Colon (tissue), 2 donors: ENCODE results near the gene C1QL4.

ENCODE experiments used
- FAIRE-seq: peaks from 2 replicates; lab custom pipeline; 2012; peaks lifted over from hg19 to GRCh38; lab: Jason Lieb, UNC
- donor health status: control.
- donor health status: control.

C1QL4 gene

DNA sequence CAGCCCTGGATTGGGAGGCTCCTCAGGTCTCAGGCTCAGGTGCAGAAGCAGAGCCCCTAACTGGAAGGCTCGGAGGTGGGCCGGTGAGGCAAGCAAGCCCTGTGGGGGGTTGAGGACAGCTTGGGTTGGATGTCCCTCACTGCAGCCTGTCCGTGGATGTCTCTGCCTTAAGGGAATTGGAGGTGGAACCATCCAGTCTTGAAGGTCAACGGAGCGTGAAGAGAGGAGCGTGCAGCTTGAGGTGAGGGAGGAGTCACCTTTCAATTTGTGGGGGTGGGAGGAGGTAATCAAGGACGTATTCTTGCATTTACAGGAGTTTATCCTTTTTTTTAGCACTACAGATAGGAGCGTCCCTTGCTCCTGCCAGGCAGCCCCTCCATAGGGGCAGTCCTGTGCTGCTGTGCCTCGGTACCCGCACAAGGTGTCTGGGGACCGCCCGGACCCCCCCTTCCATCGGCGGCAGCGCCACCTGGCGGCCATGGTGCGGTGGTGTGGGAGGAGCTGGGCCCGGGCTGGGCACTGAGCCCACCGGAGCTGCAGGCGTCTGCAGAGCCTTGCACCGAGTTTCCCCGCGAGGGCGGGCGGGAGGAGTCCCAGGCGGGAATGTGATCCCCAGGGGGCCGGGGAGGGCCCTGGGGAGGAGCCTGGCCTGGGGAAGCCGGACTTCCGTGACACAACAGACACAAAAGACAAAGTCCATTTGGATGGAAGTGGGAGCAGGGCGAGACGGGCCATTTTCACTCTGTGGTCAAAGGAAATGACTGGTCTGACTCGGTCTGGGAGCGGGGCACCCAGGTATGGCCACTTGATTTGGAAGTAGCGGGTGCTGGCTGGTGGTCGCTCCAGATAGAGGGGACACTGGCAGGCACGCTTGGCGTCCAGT is 10.6 kb upstream of the C1QL4 start:
- FAIRE-seq: no peak

DNA sequence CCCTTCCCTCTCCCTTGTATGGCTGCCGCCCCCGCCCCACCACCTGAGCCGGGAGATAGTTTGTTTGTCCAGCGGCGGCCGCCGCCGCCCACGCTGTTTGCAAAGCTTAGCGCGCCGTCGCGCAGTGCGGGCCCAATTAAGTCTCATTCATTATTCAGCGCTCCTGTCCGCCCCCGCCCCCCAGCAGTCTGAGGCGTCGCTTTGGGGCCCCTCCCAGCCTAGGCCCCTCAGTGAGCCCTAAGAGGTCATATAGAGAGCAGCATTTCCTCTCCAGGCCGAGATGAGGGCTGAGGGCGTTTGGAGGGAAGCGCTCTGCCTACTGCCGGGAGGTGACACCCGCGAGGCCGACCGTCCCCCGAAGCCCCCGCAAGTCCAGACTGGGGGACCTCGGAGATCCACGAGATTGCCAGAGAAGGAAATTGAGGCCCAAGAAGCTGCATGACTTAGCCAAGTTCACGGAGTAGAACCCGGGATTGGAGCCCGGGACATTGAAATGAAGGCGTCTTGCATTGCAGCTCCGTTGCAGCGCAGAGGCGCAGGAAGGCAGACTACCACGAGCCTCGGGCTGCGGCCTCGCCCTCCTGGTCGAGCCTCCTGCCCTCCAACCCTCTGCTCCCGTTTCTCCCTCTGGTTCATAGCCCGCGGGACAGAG is 9.8 kb upstream of the C1QL4 start, which contains the start of gene DNAJC22:
Gene DNAJC22 (plus strand): TSS at position 230 of the 652 bp plus-strand sequence. CDS start 1,985 bp downstream, outside the sequence.
- FAIRE-seq: no peak

DNA sequence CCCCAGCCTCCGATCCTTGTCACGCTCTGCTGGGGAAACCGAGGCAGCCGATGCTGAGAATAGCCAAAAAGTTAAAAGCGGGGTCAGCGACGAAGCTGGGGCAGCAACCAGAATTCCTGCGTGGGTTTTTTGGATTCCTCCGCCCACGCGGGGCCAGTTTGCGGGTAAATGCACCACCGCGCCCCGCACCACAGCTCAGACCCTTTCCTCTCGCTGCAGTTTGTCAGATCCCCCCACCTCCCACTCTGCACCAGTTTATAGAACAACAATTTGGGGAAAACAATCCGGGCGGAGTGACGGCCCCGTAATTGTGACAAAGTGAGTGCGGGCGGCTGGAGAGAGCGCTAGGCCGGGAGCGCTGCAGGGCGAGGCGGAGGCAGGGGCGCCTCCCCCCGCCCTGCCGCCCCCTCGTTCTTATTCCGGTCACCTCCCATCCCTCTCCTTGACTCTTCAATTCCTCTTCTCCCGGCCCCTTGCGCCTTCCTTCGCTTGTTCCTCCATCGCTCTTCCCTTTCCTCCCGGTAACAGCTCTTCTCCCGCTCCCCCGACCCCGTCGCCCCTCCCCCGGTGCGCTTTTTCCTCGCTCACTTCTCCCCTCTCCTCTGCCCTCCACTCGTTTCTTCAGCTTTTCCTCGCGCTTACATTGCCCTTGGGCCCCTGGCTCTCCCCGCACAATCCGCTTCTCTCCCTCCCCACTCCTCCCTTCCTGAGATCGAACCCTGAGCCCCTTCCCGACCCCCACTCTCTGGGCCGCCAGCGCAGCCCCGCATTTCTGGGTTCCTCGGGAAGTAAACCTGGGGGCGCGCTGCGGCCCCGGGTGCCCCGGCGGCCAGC is 9.1 kb upstream of the C1QL4 start:
- FAIRE-seq: no peak

DNA sequence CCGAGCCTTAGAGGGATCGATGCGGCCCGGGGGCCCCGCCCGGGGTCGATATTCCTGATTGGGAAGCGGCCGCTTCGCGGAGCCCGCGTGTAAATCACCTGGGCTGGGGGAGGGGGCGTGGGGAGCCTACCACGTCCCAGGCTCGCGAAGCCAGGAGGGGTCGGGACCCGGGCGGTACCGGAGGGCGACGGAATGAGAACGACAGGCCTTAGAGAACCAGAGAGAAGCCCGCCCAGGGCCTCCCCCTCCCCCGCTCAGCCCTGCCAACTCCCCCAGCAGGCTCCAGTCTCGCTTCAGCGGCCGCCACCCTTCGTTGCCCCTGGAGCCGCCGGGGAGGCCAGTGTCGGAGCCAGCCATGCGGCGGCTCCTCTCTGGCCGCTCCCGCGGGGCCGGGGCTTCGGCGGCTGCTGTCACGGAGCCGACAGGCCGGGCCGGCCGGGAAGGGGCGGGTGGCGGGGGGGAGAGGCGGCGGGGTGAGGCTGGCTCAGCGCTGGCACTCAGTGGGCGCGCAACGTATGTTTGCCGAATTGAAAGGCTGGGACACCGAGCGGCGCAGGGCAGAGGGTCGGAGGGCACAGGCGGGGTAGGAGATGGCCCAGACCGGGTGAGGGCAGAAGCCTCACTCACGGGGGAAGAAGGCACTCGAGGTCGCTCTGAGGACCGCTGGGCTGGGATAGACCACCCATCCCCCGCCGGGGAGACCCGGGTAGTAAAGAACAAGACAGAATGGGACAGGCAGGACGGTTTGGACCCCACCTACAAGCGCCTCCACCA is 8.2 kb upstream of the C1QL4 start:
- no peak for FAIRE-seq

DNA sequence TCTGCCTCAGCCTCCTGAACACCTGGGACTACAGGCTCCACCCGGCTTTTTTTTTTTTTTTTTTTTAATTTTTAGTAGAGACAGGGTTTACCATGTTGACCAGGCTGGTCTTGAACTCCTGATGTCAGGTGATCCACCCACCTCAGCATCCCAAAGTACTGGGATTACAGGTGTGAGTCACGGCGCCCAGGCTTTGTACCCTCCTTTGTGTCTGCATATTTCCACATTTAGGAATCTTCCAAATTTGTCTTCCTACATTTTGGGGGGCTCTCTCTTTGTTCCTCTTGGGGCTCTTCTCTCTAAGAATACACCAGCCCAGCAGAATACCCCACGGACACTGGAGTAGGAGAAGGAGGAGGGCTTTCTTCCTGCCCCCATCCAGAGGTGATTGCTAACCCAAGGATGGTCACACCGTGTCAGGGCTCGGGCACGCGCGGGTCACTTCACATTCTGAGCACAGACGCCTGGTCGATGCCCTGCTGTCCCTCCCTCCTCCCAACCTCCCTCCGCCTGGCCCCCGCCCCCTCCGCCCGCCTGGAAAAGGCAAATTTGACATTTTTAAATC is 7.6 kb upstream of the C1QL4 start:
- no peak for FAIRE-seq

DNA sequence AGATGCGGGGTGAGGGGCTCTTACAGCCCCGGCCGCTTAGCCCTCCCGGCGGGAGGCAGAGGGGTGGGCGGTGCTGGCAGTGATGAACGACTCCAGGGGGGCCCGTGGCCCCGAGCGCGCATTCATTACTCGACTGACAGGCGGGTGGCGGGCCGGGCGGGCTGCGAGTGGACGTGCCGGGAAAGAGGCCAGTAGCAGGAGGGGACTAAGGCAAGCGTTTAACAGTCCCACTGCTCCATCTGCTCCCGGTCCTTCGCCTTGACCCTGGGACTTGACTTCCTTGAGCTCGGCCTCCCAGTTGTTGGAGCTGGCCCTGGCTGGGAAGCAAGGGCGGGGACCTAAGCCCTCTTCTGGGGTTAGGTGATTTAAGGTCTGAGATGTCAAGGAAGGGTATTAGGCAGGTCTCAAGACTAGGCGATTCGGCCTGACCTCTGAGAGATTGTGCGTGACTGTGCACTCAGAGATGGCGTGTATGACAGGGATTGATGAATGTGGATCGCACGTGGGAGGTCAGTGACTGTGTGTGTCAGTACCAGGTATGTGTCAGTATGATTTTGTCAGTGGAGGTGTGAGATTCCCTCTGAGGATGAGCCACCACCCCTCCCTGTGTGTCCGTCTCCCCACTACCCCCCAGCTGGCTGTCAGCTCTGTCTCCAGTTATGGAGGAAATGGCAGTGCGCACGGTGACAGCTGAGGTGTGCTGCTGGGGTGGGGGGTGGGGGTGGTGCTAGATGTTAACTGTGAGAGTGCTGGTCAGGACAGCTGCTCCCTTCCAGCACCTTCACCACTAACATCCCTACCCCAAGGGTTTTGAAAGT is 6.1 kb upstream of the C1QL4 start:
- FAIRE-seq: no peak

DNA sequence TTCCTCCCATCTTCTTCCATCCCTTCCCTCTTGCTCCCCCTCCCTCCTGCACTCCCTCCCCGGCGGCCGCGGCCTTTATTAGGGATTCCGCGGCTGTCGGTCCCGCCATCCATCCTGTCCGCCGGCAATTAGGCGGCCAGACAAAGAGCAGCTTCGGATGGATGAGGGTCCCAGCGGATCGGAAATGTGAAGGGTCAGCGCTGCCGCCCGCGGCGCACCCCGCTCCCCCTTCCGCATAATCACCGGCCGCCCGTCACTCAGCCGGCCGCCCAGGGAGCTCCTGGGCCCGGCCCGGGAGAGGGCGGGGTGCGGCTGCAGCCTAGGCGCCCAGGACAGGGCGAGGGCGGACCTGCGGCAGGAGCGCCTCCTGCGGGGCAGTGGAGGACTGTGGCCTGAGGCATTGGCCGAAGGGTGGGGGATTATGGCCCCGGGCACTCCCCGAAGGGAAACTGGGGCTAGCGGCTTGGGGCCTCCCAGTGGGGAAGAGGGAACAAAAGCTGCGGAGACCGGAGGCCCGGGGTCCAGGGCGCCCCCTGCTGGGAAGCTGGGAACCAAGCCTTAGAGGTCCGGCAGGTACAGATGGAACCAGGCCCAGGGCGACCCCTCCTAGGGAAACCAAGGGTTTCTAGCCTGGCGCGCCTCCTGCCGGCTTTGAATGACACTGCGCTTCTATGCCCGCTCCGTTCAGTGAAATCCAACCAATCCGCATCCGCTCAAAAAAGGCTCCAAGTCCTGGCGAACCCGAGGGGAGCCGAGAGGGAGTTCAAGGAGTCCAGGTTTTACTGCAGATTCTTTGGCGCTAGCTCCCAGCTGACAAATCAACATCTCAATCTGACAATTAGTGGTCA is 5.3 kb upstream of the C1QL4 start:
- no peak for FAIRE-seq

DNA sequence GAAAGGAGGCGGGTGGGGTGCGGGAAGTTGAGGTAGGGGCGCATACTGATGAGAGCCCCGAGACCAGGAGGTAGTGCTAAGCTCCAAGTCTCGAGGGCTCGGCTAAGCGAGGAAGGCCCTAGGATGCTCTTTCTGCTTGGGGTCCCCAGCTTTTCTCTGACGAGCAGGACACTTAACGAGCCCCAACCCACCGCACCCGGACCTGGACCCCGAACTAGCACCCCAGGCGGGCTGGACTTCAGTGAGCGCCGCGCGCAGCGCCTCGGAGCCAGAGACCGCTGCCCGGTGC is 4.7 kb upstream of the C1QL4 start:
- no peak for FAIRE-seq

DNA sequence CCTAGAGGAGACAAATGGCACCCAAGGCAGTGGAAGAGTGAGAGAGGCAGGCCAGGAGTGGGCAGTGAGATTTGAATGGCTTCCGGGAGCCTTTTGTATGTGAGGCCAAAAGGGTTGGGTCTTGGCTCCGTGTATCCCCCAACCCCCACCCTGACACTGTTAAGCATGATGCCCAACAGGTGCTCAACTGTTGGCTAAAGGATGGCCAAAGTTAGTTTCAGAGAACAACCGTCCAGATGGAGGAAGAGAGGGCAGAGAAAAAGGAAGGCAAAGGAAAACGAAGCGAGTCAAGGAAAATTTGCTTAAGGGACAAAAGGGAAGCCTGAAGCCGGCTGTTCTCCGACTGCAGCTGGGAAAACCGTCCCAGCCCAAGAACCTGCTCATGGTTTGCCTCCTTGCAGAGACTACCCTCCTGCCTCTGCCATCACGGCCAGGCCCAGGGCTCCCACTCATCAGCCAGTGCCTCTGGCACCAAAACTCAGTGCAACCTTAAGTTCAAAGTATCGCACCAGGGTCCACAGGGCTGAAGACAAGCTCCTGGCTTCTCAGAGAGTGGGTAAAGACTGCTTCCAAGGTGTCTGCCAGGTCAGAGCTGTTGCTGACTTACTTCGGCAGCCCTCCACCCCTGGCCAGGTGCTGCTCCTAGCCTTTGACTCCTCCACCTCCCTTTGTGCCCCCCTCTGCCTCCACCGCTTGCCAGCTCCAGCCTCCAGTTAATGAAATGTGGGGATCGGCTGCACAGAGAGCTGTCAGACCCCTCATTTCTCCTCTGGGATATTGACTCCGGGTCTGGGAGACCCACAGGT is 4.2 kb upstream of the C1QL4 start:
- FAIRE-seq: no peak

DNA sequence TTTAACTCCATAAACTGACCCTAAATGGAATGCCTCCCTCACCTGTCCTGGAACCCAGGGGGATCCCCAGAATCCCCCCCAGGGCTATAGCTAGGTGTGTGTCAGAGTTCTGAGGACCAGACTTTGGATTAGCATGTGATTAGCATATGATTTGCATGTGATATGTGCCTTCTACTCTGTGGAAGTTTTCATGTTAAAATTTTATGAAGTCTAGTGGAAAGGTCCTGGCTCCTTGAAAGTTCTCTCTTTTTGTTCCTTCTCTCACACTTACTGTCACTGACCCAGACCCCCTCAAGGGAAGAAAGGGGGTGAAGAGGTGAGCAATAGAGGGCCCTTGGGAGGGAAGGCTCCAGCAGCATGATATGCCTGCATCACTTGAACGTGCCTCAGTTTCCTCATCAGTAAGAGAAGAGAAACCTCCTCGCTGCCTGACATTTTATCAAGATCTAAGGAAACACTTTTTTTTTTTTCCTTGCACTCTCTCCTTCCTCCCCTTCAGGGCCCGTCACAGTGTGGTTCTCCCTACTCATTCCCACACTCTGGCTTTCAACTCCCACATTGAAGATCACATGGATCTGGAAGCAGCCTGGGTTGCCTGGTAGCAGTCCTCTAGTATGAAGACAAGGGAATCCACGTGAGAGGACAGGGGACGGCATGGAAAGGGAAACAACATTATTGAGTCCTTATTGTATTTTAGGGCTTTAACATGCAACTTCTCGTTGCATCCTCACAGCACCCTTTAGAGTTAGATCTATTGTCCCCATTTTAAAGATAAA is 3.3 kb upstream of the C1QL4 start:
- no peak for FAIRE-seq

DNA sequence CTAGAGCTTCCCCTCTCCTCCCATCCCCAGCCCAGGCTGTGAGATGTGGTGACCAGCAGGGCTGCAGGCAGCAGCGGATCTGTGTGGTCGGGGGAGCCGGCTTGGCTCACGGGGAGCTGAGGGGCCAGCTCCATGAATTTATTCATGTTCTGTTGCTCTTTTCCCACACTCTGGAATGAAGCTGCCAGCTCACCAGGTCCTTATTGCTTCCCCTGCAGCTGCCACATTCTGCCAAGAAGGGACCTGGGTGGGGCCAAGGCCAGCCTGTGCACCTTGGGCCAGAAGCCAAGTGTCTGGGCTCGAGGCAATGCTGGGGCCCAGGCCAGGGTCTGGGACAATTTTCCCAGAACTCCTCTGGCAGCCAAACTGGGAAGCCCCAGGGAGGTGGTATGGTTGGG is 2.5 kb upstream of the C1QL4 start:
- FAIRE-seq: no peak

DNA sequence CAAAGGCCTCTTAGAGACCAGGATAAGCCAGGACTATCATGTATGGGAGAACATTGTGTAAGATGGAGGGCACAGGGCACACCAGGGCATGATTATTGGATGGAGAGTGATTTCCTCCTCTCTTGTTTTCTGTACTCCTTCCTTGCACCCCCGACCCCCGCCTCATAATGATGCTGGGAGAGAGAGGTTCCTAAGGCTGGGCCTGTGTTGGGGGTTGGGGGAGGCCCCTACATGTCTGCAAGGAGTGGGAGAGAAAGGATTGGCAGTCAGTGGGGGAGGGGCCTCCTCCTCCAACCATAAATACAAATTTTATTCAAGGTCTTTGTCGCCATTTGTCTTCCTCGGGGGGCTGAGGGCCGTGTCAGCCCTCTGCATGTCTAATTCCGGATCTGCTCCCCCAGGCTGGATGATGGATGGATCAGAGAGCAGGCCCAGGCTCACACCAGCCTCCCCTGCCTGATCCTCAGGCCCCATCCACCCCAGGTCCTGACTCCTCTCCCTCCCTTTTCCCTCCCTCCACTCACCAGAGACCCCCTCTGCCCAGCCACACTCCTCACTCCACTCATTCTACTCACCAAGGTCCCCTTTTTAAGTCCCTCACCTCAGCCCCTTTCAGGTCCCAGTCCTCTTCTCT is 2.0 kb upstream of the C1QL4 start:
- no peak for FAIRE-seq

DNA sequence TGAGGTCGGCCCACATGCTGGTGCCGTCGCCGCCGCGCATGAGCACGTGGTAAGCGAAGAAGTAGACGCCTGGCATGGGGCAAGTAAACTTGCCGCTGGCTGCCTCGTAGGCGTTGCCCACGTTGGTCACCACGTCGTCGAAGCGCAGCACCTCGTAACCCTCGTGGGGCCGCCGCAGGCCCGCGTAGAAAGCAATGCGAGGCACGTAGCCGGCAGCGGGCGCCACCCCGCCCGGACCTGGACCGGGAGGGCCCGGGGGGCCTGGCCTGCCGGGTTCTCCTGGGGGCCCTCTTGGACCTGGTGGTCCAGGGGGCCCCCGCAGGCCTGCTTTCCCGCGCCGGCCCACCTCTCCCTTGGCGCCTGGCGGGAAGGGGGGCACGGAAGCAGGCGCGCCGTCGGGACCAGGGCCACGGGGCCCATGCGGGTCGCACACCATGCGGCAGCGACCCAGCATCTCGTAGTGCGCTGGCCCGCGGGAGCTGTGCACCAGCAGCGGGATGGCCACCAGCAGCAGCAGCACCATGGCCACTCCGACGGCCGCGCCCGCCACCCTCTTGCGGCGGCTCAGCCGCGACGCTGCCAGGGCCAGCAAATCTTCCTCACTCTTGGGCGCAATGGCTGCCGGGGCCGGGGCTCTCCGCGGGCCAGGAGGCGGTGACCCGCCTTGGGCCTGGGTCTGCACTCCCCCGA is 888 bp downstream of the C1QL4 start:
- no peak for FAIRE-seq

DNA sequence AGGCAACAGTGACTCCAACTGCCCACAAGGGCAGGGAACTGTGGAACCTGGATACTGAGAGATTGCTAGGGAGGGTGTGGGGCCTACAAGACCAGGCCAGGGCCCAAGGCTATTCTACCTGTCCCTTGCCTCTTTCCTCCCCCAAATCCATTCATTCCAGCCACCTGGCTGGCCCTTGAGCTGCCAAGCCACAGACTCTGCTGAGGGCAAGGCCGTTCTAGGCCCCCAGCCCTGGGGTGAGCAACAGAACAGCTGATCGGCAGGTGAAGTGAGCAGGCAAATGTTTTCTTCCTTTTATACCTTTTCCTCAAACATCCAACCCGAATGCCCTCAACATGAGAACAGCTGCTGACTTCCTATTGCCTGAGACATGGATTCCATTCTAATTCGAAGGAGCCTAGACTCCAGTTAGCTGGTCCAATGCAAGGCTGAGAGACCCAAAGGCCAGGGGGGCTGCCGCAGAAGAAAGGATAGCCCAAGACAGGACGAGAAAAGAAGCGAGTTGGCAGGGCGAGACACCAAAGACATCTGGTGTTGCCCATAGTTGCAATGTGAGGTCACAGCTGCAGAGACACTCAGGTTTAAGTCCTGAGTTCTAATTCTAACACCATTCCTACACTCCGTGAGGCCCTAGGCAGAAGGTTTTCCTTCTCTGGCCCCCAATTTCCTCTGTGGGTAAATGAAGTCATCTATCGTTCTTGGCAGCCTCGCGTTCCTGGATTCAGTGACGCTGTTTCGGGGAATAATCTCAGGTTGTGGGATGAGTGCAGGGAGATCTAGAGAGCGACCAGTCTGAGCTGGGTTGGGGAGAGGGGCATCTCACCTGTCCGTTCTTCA is 1.7 kb downstream of the C1QL4 start:
- no peak for FAIRE-seq

DNA sequence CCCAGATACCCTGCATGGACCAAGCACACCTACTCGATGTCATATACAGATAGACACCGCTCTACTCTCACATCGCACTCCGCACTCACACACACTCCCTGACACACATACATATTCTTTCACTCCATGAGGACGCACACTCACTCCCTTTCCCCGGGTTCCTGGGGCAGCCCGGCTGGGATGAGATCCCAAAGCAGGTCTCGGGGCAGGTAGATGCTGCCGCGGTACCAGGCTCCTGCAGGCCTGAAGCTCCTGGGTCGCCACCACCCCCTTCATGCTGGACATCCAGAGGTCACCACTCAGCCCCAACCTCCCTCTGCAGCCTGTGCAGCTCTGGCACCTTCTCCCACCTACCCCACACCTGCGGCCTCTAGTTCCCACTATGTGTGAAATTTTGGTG is 2.3 kb downstream of the C1QL4 start:
- no peak for FAIRE-seq

DNA sequence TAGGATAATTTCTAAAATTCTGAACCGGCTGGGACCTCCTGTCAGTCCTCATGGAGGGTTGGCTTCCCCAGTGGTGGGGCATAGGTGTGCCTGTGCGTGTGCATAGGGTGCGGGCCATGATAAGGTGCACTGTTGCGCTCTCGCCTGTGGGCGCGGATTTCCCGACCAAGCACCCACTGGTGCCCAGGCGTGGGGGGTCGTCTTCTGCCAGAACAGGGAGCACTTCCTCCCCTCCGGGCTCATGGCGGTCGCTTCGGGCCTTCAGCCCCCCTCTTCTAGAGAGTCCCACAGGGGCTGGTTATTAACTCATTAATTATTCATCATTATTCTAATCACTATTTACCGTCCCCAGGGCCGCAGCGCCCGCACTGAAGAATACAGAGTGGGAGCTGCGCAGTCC is 2.8 kb downstream of the C1QL4 start:
- FAIRE-seq: no peak
